Esophagus muscularis mucosa (tissue), 4 donors: ENCODE measurements around the gene STK4.

Experiments used
- EP300 ChIP-seq: sonication (generic); formaldehyde crosslinking; IDR thresholded peaks from one replicate; pipeline ENCODE4 v1.6.1; 2017; ENCODE audit warnings: antibody characterized with exemption
- POLR2A ChIP-seq: fragments of 450-650 bp; IDR thresholded peaks from one replicate; pipeline ENCODE4 v1.6.1; 2017; ENCODE audit warnings: antibody characterized with exemption, moderate library complexity, mild to moderate bottlenecking, low read depth
- POLR2AphosphoS5 ChIP-seq, 2 donors: sonication (generic); formaldehyde crosslinking; IDR thresholded peaks; one replicate each; pipeline ENCODE4 v1.6.1; 2017; ENCODE audit warnings: antibody characterized with exemption in 2 of 2
- TF ChIP-seq, protein P1 (sequence below), 3 experiments: fragments of 200-600 bp in 2 of 3; fragments of 450-650 bp in 1 of 3; sonication (generic) in 2 of 3; IDR thresholded peaks; one replicate each; pipeline ENCODE4 v1.5.1; 2017 to 2019; ENCODE audit warnings: antibody characterized with exemption in 3 of 3, mild to moderate bottlenecking in 2 of 3, moderate library complexity in 1 of 3

DNA sequence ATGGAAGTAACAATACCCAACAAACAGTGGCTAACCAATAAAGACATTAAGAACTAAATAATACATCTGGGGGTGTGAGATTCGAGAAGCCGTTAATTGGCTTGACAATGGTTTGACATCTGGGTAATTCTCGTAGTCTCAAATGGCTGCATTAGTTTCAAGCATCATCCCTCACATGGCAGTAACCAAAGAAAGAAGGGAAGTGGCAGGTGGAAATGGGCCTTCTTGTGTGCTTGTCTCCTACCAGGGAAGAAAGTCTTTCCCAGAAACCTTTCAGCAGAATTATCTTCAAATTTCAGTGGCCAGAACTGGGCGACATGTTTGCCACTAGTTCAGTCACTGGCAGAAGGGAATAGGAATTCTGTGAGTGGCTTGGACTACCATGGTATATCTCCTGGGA is 10.4 kb downstream of the STK4 start:
- TF ChIP-seq POLR2A (no peak), EP300 (no peak), POLR2AphosphoS5 (IDR thresholded peaks at IDR 0.05) (no peak)
- TF ChIP-seq, protein P1, sequence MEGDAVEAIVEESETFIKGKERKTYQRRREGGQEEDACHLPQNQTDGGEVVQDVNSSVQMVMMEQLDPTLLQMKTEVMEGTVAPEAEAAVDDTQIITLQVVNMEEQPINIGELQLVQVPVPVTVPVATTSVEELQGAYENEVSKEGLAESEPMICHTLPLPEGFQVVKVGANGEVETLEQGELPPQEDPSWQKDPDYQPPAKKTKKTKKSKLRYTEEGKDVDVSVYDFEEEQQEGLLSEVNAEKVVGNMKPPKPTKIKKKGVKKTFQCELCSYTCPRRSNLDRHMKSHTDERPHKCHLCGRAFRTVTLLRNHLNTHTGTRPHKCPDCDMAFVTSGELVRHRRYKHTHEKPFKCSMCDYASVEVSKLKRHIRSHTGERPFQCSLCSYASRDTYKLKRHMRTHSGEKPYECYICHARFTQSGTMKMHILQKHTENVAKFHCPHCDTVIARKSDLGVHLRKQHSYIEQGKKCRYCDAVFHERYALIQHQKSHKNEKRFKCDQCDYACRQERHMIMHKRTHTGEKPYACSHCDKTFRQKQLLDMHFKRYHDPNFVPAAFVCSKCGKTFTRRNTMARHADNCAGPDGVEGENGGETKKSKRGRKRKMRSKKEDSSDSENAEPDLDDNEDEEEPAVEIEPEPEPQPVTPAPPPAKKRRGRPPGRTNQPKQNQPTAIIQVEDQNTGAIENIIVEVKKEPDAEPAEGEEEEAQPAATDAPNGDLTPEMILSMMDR (IDR thresholded peaks at IDR 0.05): no peak
